Duodenal mucosa (tissue), 2 donors: ENCODE measurements around the gene FMNL2.

Experiments used
- H3K27ac ChIP-seq: one replicate; pipeline ENCODE4 v1.7.0; 2013; ENCODE audit warnings: low read depth, low read length
- H3K27me3 ChIP-seq, 2 donors: one replicate each; pipeline ENCODE4 v1.7.0; 2013; ENCODE audit warnings: low read length in 2 of 2, control low read depth in 1 of 2; ENCODE audit not compliant: insufficient read depth in 2 of 2, control insufficient read depth in 1 of 2
- H3K36me3 ChIP-seq, 2 donors: one replicate each; pipeline ENCODE4 v1.7.0; 2013; ENCODE audit warnings: low read length in 2 of 2, control low read depth in 1 of 2; ENCODE audit not compliant: insufficient read depth in 2 of 2, control insufficient read depth in 1 of 2
- H3K4me1 ChIP-seq, 2 donors: one replicate each; pipeline ENCODE4 v1.7.0; 2013; ENCODE audit warnings: low read length in 2 of 2, control low read depth in 1 of 2; ENCODE audit not compliant: insufficient read depth in 2 of 2, control insufficient read depth in 1 of 2
- H3K4me3 ChIP-seq, 2 donors: one replicate each; pipeline ENCODE4 v1.7.0; 2013; ENCODE audit warnings: low read length in 2 of 2, low read depth in 1 of 2
- H3K9ac ChIP-seq, 2 donors: one replicate each; pipeline ENCODE4 v1.7.0; 2013; ENCODE audit warnings: low read length in 2 of 2, low read depth in 1 of 2
- H3K9me3 ChIP-seq, 2 donors: one replicate each; pipeline ENCODE4 v1.7.0; 2013; ENCODE audit warnings: low read length in 2 of 2, control low read depth in 1 of 2; ENCODE audit not compliant: control insufficient read depth in 1 of 2

The FMNL2 gene

DNA sequence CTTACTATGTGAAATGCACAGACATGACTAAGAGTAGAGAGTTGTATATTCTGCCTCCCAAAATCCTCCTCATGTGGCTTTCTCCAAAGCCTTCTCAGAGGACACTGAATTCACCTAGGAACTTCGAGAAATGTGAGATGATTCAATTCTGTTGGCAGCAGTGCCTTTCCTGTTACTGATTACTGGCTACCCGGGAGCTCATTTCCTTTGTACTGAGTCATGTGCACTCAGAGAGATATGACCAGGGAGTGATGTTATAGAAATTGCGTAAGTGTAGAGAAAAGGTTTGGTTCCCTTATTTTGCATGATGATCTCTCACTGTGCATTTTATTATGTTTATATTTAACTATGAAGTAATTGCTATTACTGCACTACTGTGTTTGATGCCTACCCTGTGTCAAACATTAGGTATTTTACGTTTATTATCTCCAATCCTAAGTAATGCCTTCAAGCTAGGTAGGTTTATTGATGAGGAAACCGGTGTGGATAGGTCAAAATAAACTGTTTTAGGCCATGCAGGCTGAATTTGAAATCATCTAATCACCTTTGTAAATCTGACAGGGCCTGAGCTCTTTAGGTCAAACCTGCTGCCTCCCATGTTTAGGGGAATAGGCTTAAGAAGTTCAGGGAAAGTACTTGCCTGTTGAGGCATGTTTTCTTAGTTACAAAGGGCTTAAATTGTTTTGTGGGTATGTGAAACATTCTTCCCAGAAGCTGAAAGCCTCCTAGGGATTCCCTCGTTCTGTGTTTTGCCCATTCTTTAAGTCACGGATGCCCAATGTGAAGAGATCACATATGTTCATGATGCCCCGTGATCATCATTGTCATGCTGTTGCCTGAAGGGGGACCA, 86.8 kb downstream of the FMNL2 start:
- H3K9me3 ChIP-seq = no peaks in the 10 kb centered on the region
- H3K27me3 ChIP-seq = no peaks in the 10 kb centered on the region
- no peaks in the 10 kb centered on the region for H3K36me3 ChIP-seq
- peak overlapping the region; percentile 47 for H3K27ac ChIP-seq
- peaks cover 9 to 12% of the 10 kb centered on the region in 2 donors for H3K4me1 ChIP-seq
- H3K9ac ChIP-seq = no peak overlapping the region
- no peak overlapping the region for H3K4me3 ChIP-seq

DNA sequence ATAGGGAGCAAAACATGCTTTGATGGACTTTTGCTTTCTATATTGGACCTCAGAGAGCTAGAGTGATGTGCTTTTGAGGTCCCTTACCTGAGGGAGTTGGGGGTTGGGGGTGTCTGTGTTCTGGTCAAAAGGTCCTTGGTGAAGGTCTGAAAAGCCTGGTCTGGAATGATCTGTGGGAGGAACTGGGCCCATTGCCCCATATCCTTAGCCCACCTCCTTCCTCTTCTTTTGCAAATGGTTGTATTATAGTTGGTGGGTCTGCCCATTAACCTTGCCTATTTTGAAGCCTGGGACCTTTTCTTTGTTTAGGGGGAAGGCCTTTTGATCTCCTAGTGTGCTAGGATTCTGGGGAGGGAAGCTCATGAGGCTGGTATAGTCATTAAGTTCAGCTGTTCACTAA, 88.7 kb downstream of the FMNL2 start:
- Histone ChIP-seq H3K36me3 (no peaks in the 10 kb centered on the region), H3K9ac (no peak overlapping the region), H3K27ac (no peak overlapping the region), H3K4me1 (peaks cover 9 to 12% of the 10 kb centered on the region in 2 donors), H3K27me3 (no peaks in the 10 kb centered on the region), H3K4me3 (no peak overlapping the region), H3K9me3 (no peaks in the 10 kb centered on the region)

DNA sequence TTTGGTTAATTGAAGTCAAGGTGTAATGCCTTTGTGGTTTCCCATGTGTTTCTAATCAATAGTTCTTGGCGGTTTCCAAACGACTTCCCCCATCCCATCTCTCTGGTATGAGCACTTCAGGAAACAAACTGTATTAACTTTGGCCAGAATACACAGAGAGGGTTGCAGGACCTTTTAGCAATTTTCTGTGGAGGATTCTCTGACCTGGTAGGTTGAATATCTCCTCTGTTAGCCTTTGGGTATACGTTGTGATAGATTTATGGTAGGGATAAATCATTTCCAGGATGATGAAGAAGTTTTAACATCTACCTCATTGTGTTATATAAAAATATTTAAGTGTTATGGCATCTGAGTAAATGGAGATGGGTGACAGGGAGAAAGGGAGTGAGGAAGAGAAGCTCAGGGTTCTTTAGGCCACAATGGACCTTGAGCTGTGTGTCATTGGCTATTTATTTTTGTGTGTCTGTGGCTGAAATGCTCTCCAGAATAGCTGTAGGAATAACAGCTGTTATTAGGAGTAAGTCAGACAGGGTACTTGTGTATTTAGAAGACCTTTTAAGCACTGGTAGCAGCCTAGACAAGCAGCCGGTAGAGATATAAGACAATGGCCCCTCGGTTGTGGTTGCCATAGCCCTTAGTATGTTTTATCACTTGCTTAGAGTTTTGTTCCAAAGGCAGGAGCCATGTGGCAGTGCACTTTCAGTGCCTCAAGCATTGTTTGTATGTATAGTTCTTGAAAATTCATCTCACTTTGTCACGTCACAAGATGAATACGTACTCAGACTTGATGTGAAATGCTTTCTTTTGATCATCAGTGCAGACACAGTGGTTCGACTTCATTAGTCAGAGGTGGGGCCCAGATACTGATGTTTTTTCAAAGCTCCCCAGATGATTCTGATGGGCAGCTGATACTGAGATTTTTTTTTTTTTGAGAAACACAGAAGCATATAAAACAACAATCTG, 91.1 kb downstream of the FMNL2 start:
- Histone ChIP-seq H3K4me3 (no peak overlapping the region), H3K36me3 (no peaks in the 10 kb centered on the region), H3K27ac (no peak overlapping the region), H3K27me3 (no peaks in the 10 kb centered on the region), H3K9ac (no peak overlapping the region), H3K9me3 (no peaks in the 10 kb centered on the region), H3K4me1 (peaks cover 8 to 11% of the 10 kb centered on the region in 2 donors)

DNA sequence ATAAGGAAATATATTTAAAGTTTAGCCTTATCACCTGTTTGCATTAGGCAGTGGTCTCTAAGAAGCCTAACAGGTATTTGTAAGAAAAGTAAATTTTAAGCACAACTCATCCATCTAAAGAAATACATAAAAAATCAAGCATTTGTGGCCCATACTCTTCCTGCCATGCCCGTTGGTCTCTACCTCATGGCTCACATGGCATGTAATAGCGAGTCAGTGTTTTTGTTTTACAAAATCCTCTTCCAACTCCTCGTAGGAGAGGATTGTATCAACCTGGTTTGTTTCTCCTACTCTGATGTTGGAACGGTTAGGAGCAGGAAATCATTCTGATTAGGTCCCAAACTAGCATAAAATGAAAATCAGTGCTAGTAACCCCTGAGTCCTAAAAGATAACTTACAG, 91.8 kb downstream of the FMNL2 start:
- peaks cover 1 to 3% of the 10 kb centered on the region in 2 donors for H3K4me1 ChIP-seq
- H3K9me3 ChIP-seq = no peaks in the 10 kb centered on the region
- no peak overlapping the region for H3K27ac ChIP-seq
- H3K9ac ChIP-seq = no peak overlapping the region
- H3K27me3 ChIP-seq = no peaks in the 10 kb centered on the region
- no peak overlapping the region for H3K4me3 ChIP-seq
- no peaks in the 10 kb centered on the region for H3K36me3 ChIP-seq

- H3K9ac ChIP-seq = no peak overlapping the region
- no peak overlapping the region for H3K27ac ChIP-seq
- H3K9me3 ChIP-seq = no peaks in the 10 kb centered on the region
- no peak overlapping the region for H3K4me3 ChIP-seq
- H3K27me3 ChIP-seq = no peaks in the 10 kb centered on the region
- no peaks in the 10 kb centered on the region for H3K36me3 ChIP-seq
- H3K4me1 ChIP-seq = peaks cover 0 to 7% of the 10 kb centered on the region in 2 donors
These were observed 92.9 kb downstream of the FMNL2 start for GRCh38 chr2:152427902-152428301.

DNA sequence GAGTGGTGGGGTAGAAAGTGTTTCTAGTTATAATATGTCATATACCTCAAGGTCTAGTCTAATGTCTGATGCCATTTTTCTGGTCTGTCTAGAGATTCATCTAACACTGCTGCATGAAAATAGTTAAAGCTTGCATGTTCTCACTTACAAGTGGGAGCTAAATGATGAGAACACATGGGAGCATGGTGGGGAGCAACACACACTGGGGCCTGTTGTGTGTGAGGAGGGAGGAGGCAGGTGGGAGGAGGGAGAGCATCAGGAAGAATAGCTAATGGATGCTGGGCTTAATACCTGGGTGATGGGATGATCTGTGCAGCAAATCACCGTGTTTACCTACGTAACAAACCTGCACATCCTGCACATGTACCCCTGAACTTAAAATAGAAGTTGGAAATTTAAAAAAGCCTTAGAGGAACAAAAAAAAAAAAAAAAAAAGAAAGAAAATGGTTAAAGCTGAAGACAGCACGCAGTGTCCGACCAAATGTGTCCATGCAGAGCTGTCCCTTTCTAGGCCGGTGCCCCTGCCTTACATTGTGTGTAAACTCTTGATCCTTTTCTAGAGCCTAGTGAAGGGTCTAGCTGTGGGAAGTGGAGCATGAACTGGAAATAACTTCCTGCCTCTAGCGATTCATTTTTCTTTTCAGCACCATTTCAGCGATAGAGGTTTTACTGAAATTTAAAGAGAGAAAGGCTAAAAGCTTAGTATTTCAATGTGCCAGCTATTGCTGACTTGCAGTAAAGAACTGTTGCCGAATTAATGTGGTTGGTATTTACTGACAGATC, 94.0 kb downstream of the FMNL2 start:
- Histone ChIP-seq H3K27me3 (no peaks in the 10 kb centered on the region), H3K36me3 (no peaks in the 10 kb centered on the region), H3K9me3 (no peaks in the 10 kb centered on the region), H3K4me3 (no peak overlapping the region), H3K9ac (no peak overlapping the region), H3K27ac (no peak overlapping the region), H3K4me1 (peaks cover 0 to 7% of the 10 kb centered on the region in 2 donors)

GRCh38 chr2:152430876-152431275, 95.9 kb downstream of the FMNL2 start:
- H3K27me3 ChIP-seq = no peaks in the 10 kb centered on the region
- H3K27ac ChIP-seq = no peak overlapping the region
- peaks cover 0 to 11% of the 10 kb centered on the region in 2 donors for H3K4me1 ChIP-seq
- no peaks in the 10 kb centered on the region for H3K36me3 ChIP-seq
- no peak overlapping the region for H3K9ac ChIP-seq
- no peak overlapping the region for H3K4me3 ChIP-seq
- no peaks in the 10 kb centered on the region for H3K9me3 ChIP-seq

DNA sequence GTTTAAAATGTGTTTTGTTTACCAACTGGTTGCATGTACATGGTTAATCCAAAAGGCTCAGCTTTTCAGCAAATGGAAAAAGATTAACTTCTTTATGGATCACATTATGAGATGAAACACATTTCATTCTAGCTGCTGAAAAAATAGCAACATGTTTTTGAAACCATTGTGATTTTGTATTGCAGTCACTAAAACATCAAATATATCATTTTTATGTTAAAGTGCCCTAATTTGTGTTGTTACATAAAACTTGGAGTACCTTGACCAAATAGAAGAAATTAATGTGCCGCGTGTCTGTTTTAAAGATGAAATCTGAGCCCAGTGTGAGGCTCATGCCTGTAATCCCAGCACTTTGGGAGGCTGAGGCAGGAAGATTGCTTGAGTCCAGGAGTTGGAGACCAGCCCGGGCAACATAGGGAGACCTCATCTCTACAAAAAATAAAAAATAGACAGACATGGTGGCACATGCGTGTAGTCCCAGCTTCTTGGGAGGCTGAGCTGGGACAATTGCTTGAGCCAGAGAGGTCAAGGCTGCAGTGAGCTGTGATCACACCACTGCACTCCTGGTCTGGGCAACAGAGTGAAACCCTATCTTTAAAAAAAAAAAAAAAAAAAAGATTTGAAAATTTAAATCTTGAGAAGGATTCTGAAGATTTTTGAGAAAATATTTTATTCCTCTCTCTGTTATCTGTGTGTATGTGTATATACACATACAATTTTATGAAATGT, 96.6 kb downstream of the FMNL2 start:
- Histone ChIP-seq H3K9me3 (no peaks in the 10 kb centered on the region), H3K27me3 (no peaks in the 10 kb centered on the region), H3K4me1 (peaks cover 0 to 11% of the 10 kb centered on the region in 2 donors), H3K36me3 (no peaks in the 10 kb centered on the region), H3K9ac (no peak overlapping the region), H3K27ac (no peak overlapping the region), H3K4me3 (no peak overlapping the region)

DNA sequence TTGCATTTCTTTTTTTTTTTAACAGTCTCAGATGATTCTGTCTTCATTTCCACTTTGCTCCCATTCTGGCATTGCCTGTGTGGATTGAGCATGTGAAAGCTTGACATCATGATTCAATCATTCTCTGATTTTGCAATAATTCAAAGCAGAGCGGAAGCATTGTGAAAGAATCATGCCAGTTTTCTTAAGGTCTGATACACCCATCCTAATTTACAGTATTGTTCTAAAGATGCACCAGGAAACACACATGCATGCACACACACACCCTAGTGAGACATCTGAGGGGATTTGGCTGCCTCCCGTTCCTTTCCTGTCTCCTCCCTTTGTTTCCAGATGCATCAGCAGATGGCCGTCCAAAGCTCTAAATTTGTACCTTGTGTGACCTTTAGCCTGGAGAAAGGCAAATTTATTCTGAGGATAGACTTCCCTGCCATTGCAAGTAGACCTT, 97.3 kb downstream of the FMNL2 start:
- Histone ChIP-seq H3K27ac (no peak overlapping the region), H3K4me3 (no peak overlapping the region), H3K4me1 (peaks cover 0 to 11% of the 10 kb centered on the region in 2 donors), H3K9ac (no peak overlapping the region), H3K27me3 (no peaks in the 10 kb centered on the region), H3K9me3 (no peaks in the 10 kb centered on the region), H3K36me3 (no peaks in the 10 kb centered on the region)
